22Rv1 (cell line): ENCODE results near the gene CACNA1C.

Source experiments
- H3K27ac ChIP-seq: fragments of 450-650 bp; 2 replicates; pipeline ENCODE4 v1.5.1; 2017
- CTCF ChIP-seq: fragments of 450-650 bp; IDR thresholded peaks from 2 replicates; pipeline ENCODE4 v1.5.1; 2017; ENCODE audit warnings: mild to moderate bottlenecking
- ZFX ChIP-seq: fragments of 450-650 bp; IDR thresholded peaks from 2 replicates; pipeline ENCODE4 v1.6.1; 2017; ENCODE audit warnings: antibody characterized with exemption, borderline replicate concordance

CACNA1C gene

GRCh38 chr12:2623472-2623871, 570.7 kb downstream of the CACNA1C start:
- no peak for TF ChIP-seq ZFX
- TF ChIP-seq CTCF: no peak
- H3K27ac ChIP-seq: no peak overlapping the region

GRCh38 chr12:2624543-2625288, 571.9 kb downstream of the CACNA1C start:
- no peak overlapping the region for H3K27ac ChIP-seq
- no peak for TF ChIP-seq ZFX
- TF ChIP-seq CTCF: peak; percentile 64

- no peak overlapping the region for H3K27ac ChIP-seq
- TF ChIP-seq ZFX (no peak), CTCF (no peak)
Observed at GRCh38 chr12:2625289-2625612, 572.5 kb downstream of the CACNA1C start.

GRCh38 chr12:2627076-2627834, 574.5 kb downstream of the CACNA1C start:
- TF ChIP-seq CTCF: no peak
- TF ChIP-seq ZFX: no peak
- no peak overlapping the region for H3K27ac ChIP-seq

- TF ChIP-seq ZFX (no peak), CTCF (no peak)
- H3K27ac ChIP-seq: no peak overlapping the region
Observed at GRCh38 chr12:2627835-2628191, 575.0 kb downstream of the CACNA1C start.

- TF ChIP-seq CTCF: no peak
- TF ChIP-seq ZFX: no peak
Observed at GRCh38 chr12:2628401-2628800, 575.6 kb downstream of the CACNA1C start.

GRCh38 chr12:2629051-2629450, 576.3 kb downstream of the CACNA1C start:
- TF ChIP-seq ZFX: no peak
- no peak for TF ChIP-seq CTCF
- H3K27ac ChIP-seq: no peak overlapping the region

More at GRCh38 chr12:2628401-2628800, 575.6 kb downstream of the CACNA1C start:
- H3K27ac ChIP-seq: no peak overlapping the region
